NT2/D1 (cell line): ENCODE data around the gene TUBB3.
"Not testable (repeated sequence)": the region's sequence is repeated elsewhere in the genome, so short reads cannot be mapped to it uniquely, and the experiment has no call there.

ENCODE experiments used
- DNase-seq: peaks from one replicate; pipeline ENCODE4 v3.0.0-alpha.2; 2011; ENCODE audit warnings: low read depth, low spot score
- H3K27me3 ChIP-seq: 2 replicates; pipeline ENCODE4 v1.6.0; 2011; ENCODE audit warnings: mild to moderate bottlenecking; ENCODE audit not compliant: insufficient read length, insufficient read depth
- H3K36me3 ChIP-seq: 2 replicates; pipeline ENCODE4 v1.6.1; 2011; ENCODE audit warnings: mild to moderate bottlenecking, low read length, mixed read lengths; ENCODE audit not compliant: insufficient read depth, insufficient read length
- H3K4me1 ChIP-seq: 2 replicates; pipeline ENCODE4 v1.5.1; 2011; ENCODE audit not compliant: insufficient read depth, insufficient read length
- H3K4me3 ChIP-seq: 2 replicates; pipeline ENCODE4 v1.5.1; 2011; ENCODE audit warnings: low read depth; ENCODE audit not compliant: insufficient read length
- H3K9ac ChIP-seq: 2 replicates; pipeline ENCODE4 v1.6.0; 2011; ENCODE audit warnings: low read depth; ENCODE audit not compliant: insufficient read length
- H3K9me3 ChIP-seq: 2 replicates; pipeline ENCODE4 v1.5.1; 2011; ENCODE audit warnings: mild to moderate bottlenecking, low read length; ENCODE audit not compliant: insufficient read depth
- SUZ12 ChIP-seq: IDR thresholded peaks from 2 replicates; pipeline ENCODE4 v1.6.1; 2011; ENCODE audit not compliant: insufficient read length, insufficient read depth; ENCODE audit errors: extremely low read depth
- YY1 ChIP-seq: IDR thresholded peaks from 2 replicates; pipeline ENCODE4 v1.6.1; 2011; ENCODE audit not compliant: insufficient read length, insufficient read depth
- ZNF274 ChIP-seq: IDR thresholded peaks from 2 replicates; pipeline ENCODE4 v1.6.1; 2011; ENCODE audit warnings: mild to moderate bottlenecking, low read depth, low read length

The TUBB3 gene

GRCh38 chr16:89909777-89910716 lies 13.1 kb upstream of the TUBB3 start:
- peaks cover 88% of the 10 kb centered on the region for H3K36me3 ChIP-seq
- TF ChIP-seq SUZ12 (no peak), ZNF274 (no peak), YY1 (no peak)
- no peaks in the 10 kb centered on the region for H3K27me3 ChIP-seq
- H3K4me3 ChIP-seq = no peak overlapping the region
- no peak for DNase-seq
- peak overlapping the region; percentile 63 for H3K9ac ChIP-seq
- peaks cover 10% of the 10 kb centered on the region for H3K4me1 ChIP-seq
- peaks cover 19% of the 10 kb centered on the region; the same call in 1 of the 2 replicates for H3K9me3 ChIP-seq

DNA sequence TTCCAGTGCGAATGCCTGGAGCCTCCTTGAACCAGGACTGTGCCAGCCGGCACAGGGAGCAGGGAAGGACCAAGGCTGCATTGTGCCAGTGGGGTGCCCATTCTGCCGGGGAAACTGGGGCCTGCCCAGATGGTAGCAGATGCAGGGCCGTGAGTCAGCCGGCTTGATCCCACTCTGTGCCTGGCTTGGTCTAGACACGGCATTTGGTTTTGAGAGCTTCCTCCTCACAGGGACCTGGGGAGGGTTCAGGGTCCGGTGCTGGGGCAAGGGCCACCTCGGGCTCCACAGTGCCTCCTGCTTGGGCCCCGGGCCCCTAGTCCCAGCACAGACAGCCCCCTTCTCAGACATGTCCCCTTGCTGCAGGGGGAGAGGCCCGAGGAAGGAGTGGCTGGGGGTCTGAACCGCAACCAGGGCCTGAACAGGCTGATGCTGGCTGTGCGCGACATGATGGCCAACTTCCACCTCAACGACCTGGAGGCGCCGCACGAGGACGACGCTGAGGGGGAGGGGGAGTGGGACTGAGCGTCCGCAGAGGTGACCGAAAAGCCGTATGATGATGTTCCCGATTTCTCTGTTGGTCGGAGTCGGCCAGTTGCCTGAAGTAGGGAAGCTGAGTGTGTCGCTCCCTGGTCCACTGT lies 12.3 kb upstream of the TUBB3 start:
- TF ChIP-seq SUZ12 (no peak), YY1 (no peak), ZNF274 (no peak)
- DNase-seq = no peak
- no peak overlapping the region for H3K9ac ChIP-seq
- no peaks in the 10 kb centered on the region for H3K27me3 ChIP-seq
- no peak overlapping the region for H3K4me3 ChIP-seq
- H3K4me1 ChIP-seq = peaks cover 10% of the 10 kb centered on the region
- H3K36me3 ChIP-seq = peaks cover 83% of the 10 kb centered on the region
- peaks cover 19% of the 10 kb centered on the region; the same call in 1 of the 2 replicates for H3K9me3 ChIP-seq

DNA sequence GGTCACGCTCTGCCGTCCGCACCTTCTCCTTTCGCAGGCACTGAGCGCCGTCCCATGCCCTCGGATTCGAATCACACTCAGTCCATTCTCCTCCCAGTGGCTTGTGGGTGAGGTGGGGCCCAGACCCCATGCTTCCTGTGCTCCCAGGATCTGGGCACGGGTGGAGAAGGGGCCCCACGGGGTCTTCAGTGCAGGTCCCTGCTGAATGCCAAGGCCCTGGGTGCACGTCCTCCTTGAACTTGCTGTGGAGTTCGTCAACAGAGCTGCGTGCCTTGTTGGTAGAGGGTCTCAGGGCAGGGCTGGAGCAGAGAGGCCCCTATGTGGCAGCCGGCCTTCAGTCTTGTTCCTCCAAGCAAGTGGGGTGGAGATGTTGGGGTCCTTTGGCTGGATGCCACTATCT lies 11.8 kb upstream of the TUBB3 start:
- no peak overlapping the region for H3K4me3 ChIP-seq
- peaks cover 10% of the 10 kb centered on the region for H3K4me1 ChIP-seq
- DNase-seq = no peak
- TF ChIP-seq SUZ12 (no peak), ZNF274 (no peak), YY1 (no peak)
- no peak overlapping the region for H3K9ac ChIP-seq
- H3K36me3 ChIP-seq = peaks cover 80% of the 10 kb centered on the region
- H3K27me3 ChIP-seq = no peaks in the 10 kb centered on the region
- peaks cover 18% of the 10 kb centered on the region; the same call in 1 of the 2 replicates for H3K9me3 ChIP-seq

- Histone ChIP-seq H3K9me3 (peaks cover 11% of the 10 kb centered on the region; the same call in 1 of the 2 replicates), H3K4me3 (no peak overlapping the region), H3K36me3 (peaks cover 72% of the 10 kb centered on the region), H3K27me3 (no peaks in the 10 kb centered on the region), H3K9ac (no peak overlapping the region), H3K4me1 (peaks cover 10% of the 10 kb centered on the region)
- TF ChIP-seq SUZ12 = no peak
- no peak for DNase-seq
Observed at GRCh38 chr16:89912143-89912542, 11.0 kb upstream of the TUBB3 start.

DNA sequence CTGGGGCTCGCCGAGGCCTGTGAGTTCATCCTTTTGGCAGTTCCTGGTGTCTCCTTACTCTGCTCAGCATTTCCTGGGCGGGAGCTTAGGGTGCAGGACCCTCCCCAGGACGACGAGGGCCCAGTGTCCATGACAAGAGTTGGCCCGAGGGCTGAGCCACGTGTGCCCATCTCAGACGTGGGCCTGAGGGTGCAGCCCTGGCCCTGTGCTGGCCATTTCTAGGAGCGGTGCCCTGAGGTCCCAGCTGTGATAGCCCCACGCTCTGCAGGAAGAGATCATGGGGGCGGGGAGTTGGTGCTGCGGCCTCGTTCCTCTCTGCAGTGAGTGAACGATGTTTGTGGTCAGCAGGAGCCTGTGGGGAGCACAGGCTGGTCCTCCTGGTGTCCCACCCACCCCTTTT lies 10.5 kb upstream of the TUBB3 start:
- TF ChIP-seq ZNF274 (no peak), YY1 (no peak), SUZ12 (no peak)
- Histone ChIP-seq H3K9me3 (peaks cover 8% of the 10 kb centered on the region; the same call in 1 of the 2 replicates), H3K4me1 (peaks cover 10% of the 10 kb centered on the region), H3K9ac (no peak overlapping the region), H3K36me3 (peaks cover 72% of the 10 kb centered on the region), H3K27me3 (no peaks in the 10 kb centered on the region), H3K4me3 (no peak overlapping the region)
- DNase-seq = no peak

- no peak for DNase-seq
- TF ChIP-seq YY1 (no peak), SUZ12 (no peak), ZNF274 (no peak)
- Histone ChIP-seq H3K4me3 (no peak overlapping the region), H3K4me1 (peaks cover 10% of the 10 kb centered on the region), H3K36me3 (peaks cover 62% of the 10 kb centered on the region), H3K9ac (no peak overlapping the region), H3K27me3 (no peaks in the 10 kb centered on the region), H3K9me3 (no peaks in the 10 kb centered on the region)
Observed at GRCh38 chr16:89913408-89914387, 9.4 kb upstream of the TUBB3 start.

- not testable (repeated sequence) for H3K27me3 ChIP-seq, H3K9me3 ChIP-seq, H3K9ac ChIP-seq, DNase-seq, H3K4me3 ChIP-seq
- H3K4me1 ChIP-seq = peaks cover 20% of the 10 kb centered on the region
- peaks cover 52% of the 10 kb centered on the region for H3K36me3 ChIP-seq
Observed at GRCh38 chr16:89914642-89915285, 8.4 kb upstream of the TUBB3 start.
